Fibroblast of lung (primary cell): ENCODE results near the gene ZNF451. TPM values are rescaled to one million over a fixed set of nuclear protein-coding genes. Genes with fewer than 3 reads are reported as not detected.

Experiments
- DNase-seq, 2 donors: peaks; one replicate each; pipeline versions ENCODE4 v3.0.0 to v3.0.0-alpha.2; 2010; ENCODE audit warnings: low read depth in 2 of 2
- H2AFZ ChIP-seq: 2 replicates; pipeline ENCODE4 v1.5.1; 2012; ENCODE audit warnings: low read length, control low read depth, inconsistent platforms
- H3K27ac ChIP-seq: 2 replicates; pipeline ENCODE4 v1.5.1; 2011; ENCODE audit warnings: low read length, control low read depth; ENCODE audit not compliant: insufficient read depth
- H3K27me3 ChIP-seq: 2 replicates; pipeline ENCODE4 v1.5.1; 2011; ENCODE audit warnings: mild to moderate bottlenecking, low read length; ENCODE audit not compliant: control insufficient read depth, insufficient read depth
- H3K36me3 ChIP-seq: 2 replicates; pipeline ENCODE4 v1.5.1; 2011; ENCODE audit warnings: low read length; ENCODE audit not compliant: control insufficient read depth, insufficient read depth
- H3K4me1 ChIP-seq: 2 replicates; pipeline ENCODE4 v1.5.1; 2011; ENCODE audit warnings: low read length; ENCODE audit not compliant: control insufficient read depth, insufficient read depth; ENCODE audit errors: extremely low read depth
- H3K4me2 ChIP-seq: 2 replicates; pipeline ENCODE4 v1.5.1; 2011; ENCODE audit warnings: low read length, control low read depth; ENCODE audit not compliant: insufficient read depth; ENCODE audit errors: extremely low read depth
- H3K4me3 ChIP-seq, 4 experiments: fragments of 200-600 bp in 1 of 4; sonication (generic) in 1 of 4; replicated peaks in 1 of 4; 2 replicates each; pipeline ENCODE4 v1.5.1; 2011 to 2016; ENCODE audit warnings: low read length in 4 of 4, low read depth in 3 of 4, mild to moderate bottlenecking in 3 of 4, control low read depth in 2 of 4, inconsistent platforms in 1 of 4, mixed read lengths in 1 of 4; ENCODE audit not compliant: insufficient read depth in 1 of 4; ENCODE audit errors: control extremely low read depth in 1 of 4
- H3K79me2 ChIP-seq: 2 replicates; pipeline ENCODE4 v1.5.1; 2012; ENCODE audit warnings: mild to moderate bottlenecking, low read length, inconsistent platforms; ENCODE audit not compliant: control insufficient read depth, insufficient read depth
- H3K9ac ChIP-seq: 2 replicates; pipeline ENCODE4 v1.5.1; 2011; ENCODE audit warnings: mild to moderate bottlenecking, low read length, control low read depth; ENCODE audit not compliant: insufficient read depth
- H3K9me3 ChIP-seq: 2 replicates; pipeline ENCODE4 v1.5.1; 2012; ENCODE audit warnings: low read depth, low read length; ENCODE audit not compliant: control insufficient read depth, insufficient read depth
- H4K20me1 ChIP-seq: 2 replicates; pipeline ENCODE4 v1.5.1; 2011; ENCODE audit warnings: low read length; ENCODE audit not compliant: control insufficient read depth, insufficient read depth; ENCODE audit errors: extremely low read depth
- CTCF ChIP-seq, 2 donors: IDR thresholded peaks in 1 of 2; conservative IDR thresholded peaks in 1 of 2; 1 replicate in 1 of 2; 2 replicates in 1 of 2; pipeline ENCODE4 v1.5.1; 2011 to 2012; ENCODE audit warnings: low read length in 2 of 2, control low read depth in 1 of 2, inconsistent platforms in 1 of 2, low read depth in 1 of 2, mild to moderate bottlenecking in 1 of 2
- EZH2 ChIP-seq: IDR thresholded peaks from 2 replicates; pipeline ENCODE4 v1.5.1; 2012; ENCODE audit warnings: low read length, control low read depth, mild to moderate bottlenecking; ENCODE audit errors: missing control alignments
- polyA plus RNA-seq, 2 donors: library from polyadenylated mRNA; depleted of rRNA in 1 of 2; stranded (reverse) in 1 of 2; unstranded in 1 of 2; fragments of >200 nt; gene quantifications; 2 replicates each; pipeline ENCODE4 v1.2.1, GENCODE V29; 2011 to 2012; ENCODE audit warnings: missing spikeins in 1 of 2
- total RNA-seq: library from RNA; depleted of rRNA; stranded (reverse); fragments of >200 nt; gene quantifications from 2 replicates; pipeline ENCODE4 v1.2.1, GENCODE V29; 2014

The ZNF451 gene
- total and polyA plus RNA-seq, 2 donors (not counting 1 experiment from before 2014, with no cell fraction given): 30.0 to 74.6 TPM

GRCh38 chr6:57207141-57207540 lies 117.2 kb downstream of the ZNF451 start:
- Histone ChIP-seq H3K4me3 (no peak overlapping the region), H3K79me2 (peaks cover 32% of the 10 kb centered on the region), H3K9ac (no peak overlapping the region), H2AFZ (no peak overlapping the region), H3K9me3 (no peaks in the 10 kb centered on the region), H3K27ac (no peak overlapping the region), H3K27me3 (no peaks in the 10 kb centered on the region), H3K4me1 (peaks cover 2% of the 10 kb centered on the region), H3K4me2 (no peak overlapping the region), H3K36me3 (peaks cover 4% of the 10 kb centered on the region), H4K20me1 (no peaks in the 10 kb centered on the region)
- TF ChIP-seq EZH2 (no peak), CTCF (conservative IDR thresholded peaks at IDR 0.05 in 1 of 2, IDR thresholded peaks at IDR 0.05 in 1 of 2; ENCODE audit: low read depth in 1 of 2, low read length in 2 of 2) (no peak)
- DNase-seq: peak; percentile 45 to 80

- Histone ChIP-seq H2AFZ (no peak overlapping the region), H3K36me3 (peaks cover 2% of the 10 kb centered on the region), H3K4me1 (peaks cover 2% of the 10 kb centered on the region), H3K9me3 (no peaks in the 10 kb centered on the region), H3K4me2 (no peak overlapping the region), H3K27ac (no peak overlapping the region), H3K9ac (no peak overlapping the region), H3K4me3 (no peak overlapping the region), H4K20me1 (no peaks in the 10 kb centered on the region), H3K79me2 (peaks cover 35% of the 10 kb centered on the region), H3K27me3 (no peaks in the 10 kb centered on the region)
- TF ChIP-seq CTCF (conservative IDR thresholded peaks at IDR 0.05 in 1 of 2, IDR thresholded peaks at IDR 0.05 in 1 of 2; ENCODE audit: low read depth in 1 of 2, low read length in 2 of 2) (no peak), EZH2 (no peak)
- peak in 1 of 2 donors; percentile 44 for DNase-seq
Observed at GRCh38 chr6:57207872-57208271, 117.9 kb downstream of the ZNF451 start.

- H3K9me3 ChIP-seq: no peaks in the 10 kb centered on the region
- no peaks in the 10 kb centered on the region for H4K20me1 ChIP-seq
- TF ChIP-seq EZH2 (no peak), CTCF (conservative IDR thresholded peaks at IDR 0.05 in 1 of 2, IDR thresholded peaks at IDR 0.05 in 1 of 2; ENCODE audit: low read depth in 1 of 2, low read length in 2 of 2) (no peak)
- no peak overlapping the region for H3K4me3 ChIP-seq
- no peak overlapping the region for H3K4me2 ChIP-seq
- H3K27me3 ChIP-seq: no peaks in the 10 kb centered on the region
- H3K36me3 ChIP-seq: no peaks in the 10 kb centered on the region
- peaks cover 44% of the 10 kb centered on the region for H3K79me2 ChIP-seq
- H3K4me1 ChIP-seq: peaks cover 2% of the 10 kb centered on the region
- no peak overlapping the region for H3K27ac ChIP-seq
- no peak overlapping the region for H3K9ac ChIP-seq
- no peak overlapping the region for H2AFZ ChIP-seq
- DNase-seq: no peak
Observed at GRCh38 chr6:57209030-57209429, 119.0 kb downstream of the ZNF451 start.
